ENCODE results near the gene RBM28. TPM values are rescaled to one million over a fixed set of nuclear protein-coding genes. Genes with fewer than 3 reads are reported as not detected.

Gene RBM28
- total and polyA plus RNA-seq, 10 of the 15 experiments (the other 5 are each of a cell fraction or from before 2014, with no cell fraction given): 14.3 to 50.4 (median 32.8) TPM

- ChIA-PET RAD21 (ENCODE audit: unreplicated experiment) (no interaction called here), POLR2A (no interaction called here), SMC1A (ENCODE audit: uncharacterized antibody, unreplicated experiment) (no interaction called here), CTCF (no interaction called here)
- H3K27me3 ChIP-seq (replicated peaks in 1 of 2; ENCODE audit: control insufficient read depth in 2 of 2, insufficient read depth in 2 of 2, low read length in 1 of 2): peaks cover 19 to 31% of the 10 kb centered on the region in 2 experiments
- no peaks in the 10 kb centered on the region for H3K36me3 ChIP-seq (ENCODE audit: control insufficient read depth in 2 of 2, insufficient read depth in 2 of 2, low read length in 1 of 2)
- H3K4me1 ChIP-seq (ENCODE audit: control insufficient read depth, insufficient read depth, low read length): no peaks in the 10 kb centered on the region
- in situ Hi-C loops (cut with MboI) (no loop called here), intact Hi-C loops (cut with micrococcal nuclease; ENCODE audit: unreplicated experiment) (no loop called here)
- no peaks in the 10 kb centered on the region for H3K9me3 ChIP-seq (replicated peaks; ENCODE audit: control insufficient read depth, insufficient read depth, low read length)
- no peak overlapping the region for H3K9ac ChIP-seq (ENCODE audit: control insufficient read depth, insufficient read depth, low read length)
- no peak overlapping the region for H2AFZ ChIP-seq (ENCODE audit: control insufficient read depth, low read depth, low read length)
- no peaks in the 10 kb centered on the region for H3K79me2 ChIP-seq (ENCODE audit: control insufficient read depth, insufficient read depth, low read length)
- FAIRE-seq (no peak), ATAC-seq (no peak), DNase-seq (ENCODE audit: low read depth, low spot score) (no peak)
- no peak overlapping the region for H3K4me3 ChIP-seq
- TF ChIP-seq, protein P1, sequence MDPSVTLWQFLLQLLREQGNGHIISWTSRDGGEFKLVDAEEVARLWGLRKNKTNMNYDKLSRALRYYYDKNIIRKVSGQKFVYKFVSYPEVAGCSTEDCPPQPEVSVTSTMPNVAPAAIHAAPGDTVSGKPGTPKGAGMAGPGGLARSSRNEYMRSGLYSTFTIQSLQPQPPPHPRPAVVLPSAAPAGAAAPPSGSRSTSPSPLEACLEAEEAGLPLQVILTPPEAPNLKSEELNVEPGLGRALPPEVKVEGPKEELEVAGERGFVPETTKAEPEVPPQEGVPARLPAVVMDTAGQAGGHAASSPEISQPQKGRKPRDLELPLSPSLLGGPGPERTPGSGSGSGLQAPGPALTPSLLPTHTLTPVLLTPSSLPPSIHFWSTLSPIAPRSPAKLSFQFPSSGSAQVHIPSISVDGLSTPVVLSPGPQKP (IDR thresholded peaks at IDR 0.05; ENCODE audit: low read depth, low read length): no peak
- TF ChIP-seq IRF3 (IDR thresholded peaks at IDR 0.05) (no peak), NFYB (IDR thresholded peaks at IDR 0.05; ENCODE audit: insufficient read depth, low read depth, low read length) (no peak), ZBTB40 (IDR thresholded peaks at IDR 0.05; ENCODE audit: borderline replicate concordance) (no peak), RELB (IDR thresholded peaks at IDR 0.05; ENCODE audit: low read depth) (no peak), MXI1 (IDR thresholded peaks at IDR 0.05; ENCODE audit: low read depth, low read length) (no peak), TBL1XR1 (IDR thresholded peaks at IDR 0.05; ENCODE audit: low read depth, low read length) (no peak), EGR1 (IDR thresholded peaks at IDR 0.05; ENCODE audit: borderline replicate concordance in 1 of 2, low read depth in 2 of 2, low read length in 2 of 2) (no peak)
- BruUV-seq (replicated peaks): no TSS peak
- H3K4me2 ChIP-seq (ENCODE audit: control insufficient read depth, insufficient read depth): no peak overlapping the region
- no peaks in the 10 kb centered on the region for H4K20me1 ChIP-seq (ENCODE audit: control insufficient read depth, insufficient read depth)
- WGBS (ENCODE audit: insufficient coverage, insufficient replicate concordance, low lambda C conversion rate, missing lambda C conversion rate): 23% methylated on average over 8 of the region's 9 CpGs
- H3K27ac ChIP-seq (ENCODE audit: control insufficient read depth, insufficient read depth): no peak overlapping the region
Measured at GRCh38 chr7:128360359-128360678, 16.6 kb upstream of the RBM28 start.
